ENCODE data around the gene IQGAP1. TPM values are rescaled to one million over a fixed set of nuclear protein-coding genes. Genes with fewer than 3 reads are reported as not detected.
A peak's percentile ranks its signal among the peaks of the same experiment; 100 is the strongest.

IQGAP1 gene
- total and polyA plus RNA-seq, 2 of the 13 experiments (the other 11 are each of a cell fraction or from before 2014, with no cell fraction given): 29.5 to 37.9 TPM

- TF ChIP-seq, protein P1, sequence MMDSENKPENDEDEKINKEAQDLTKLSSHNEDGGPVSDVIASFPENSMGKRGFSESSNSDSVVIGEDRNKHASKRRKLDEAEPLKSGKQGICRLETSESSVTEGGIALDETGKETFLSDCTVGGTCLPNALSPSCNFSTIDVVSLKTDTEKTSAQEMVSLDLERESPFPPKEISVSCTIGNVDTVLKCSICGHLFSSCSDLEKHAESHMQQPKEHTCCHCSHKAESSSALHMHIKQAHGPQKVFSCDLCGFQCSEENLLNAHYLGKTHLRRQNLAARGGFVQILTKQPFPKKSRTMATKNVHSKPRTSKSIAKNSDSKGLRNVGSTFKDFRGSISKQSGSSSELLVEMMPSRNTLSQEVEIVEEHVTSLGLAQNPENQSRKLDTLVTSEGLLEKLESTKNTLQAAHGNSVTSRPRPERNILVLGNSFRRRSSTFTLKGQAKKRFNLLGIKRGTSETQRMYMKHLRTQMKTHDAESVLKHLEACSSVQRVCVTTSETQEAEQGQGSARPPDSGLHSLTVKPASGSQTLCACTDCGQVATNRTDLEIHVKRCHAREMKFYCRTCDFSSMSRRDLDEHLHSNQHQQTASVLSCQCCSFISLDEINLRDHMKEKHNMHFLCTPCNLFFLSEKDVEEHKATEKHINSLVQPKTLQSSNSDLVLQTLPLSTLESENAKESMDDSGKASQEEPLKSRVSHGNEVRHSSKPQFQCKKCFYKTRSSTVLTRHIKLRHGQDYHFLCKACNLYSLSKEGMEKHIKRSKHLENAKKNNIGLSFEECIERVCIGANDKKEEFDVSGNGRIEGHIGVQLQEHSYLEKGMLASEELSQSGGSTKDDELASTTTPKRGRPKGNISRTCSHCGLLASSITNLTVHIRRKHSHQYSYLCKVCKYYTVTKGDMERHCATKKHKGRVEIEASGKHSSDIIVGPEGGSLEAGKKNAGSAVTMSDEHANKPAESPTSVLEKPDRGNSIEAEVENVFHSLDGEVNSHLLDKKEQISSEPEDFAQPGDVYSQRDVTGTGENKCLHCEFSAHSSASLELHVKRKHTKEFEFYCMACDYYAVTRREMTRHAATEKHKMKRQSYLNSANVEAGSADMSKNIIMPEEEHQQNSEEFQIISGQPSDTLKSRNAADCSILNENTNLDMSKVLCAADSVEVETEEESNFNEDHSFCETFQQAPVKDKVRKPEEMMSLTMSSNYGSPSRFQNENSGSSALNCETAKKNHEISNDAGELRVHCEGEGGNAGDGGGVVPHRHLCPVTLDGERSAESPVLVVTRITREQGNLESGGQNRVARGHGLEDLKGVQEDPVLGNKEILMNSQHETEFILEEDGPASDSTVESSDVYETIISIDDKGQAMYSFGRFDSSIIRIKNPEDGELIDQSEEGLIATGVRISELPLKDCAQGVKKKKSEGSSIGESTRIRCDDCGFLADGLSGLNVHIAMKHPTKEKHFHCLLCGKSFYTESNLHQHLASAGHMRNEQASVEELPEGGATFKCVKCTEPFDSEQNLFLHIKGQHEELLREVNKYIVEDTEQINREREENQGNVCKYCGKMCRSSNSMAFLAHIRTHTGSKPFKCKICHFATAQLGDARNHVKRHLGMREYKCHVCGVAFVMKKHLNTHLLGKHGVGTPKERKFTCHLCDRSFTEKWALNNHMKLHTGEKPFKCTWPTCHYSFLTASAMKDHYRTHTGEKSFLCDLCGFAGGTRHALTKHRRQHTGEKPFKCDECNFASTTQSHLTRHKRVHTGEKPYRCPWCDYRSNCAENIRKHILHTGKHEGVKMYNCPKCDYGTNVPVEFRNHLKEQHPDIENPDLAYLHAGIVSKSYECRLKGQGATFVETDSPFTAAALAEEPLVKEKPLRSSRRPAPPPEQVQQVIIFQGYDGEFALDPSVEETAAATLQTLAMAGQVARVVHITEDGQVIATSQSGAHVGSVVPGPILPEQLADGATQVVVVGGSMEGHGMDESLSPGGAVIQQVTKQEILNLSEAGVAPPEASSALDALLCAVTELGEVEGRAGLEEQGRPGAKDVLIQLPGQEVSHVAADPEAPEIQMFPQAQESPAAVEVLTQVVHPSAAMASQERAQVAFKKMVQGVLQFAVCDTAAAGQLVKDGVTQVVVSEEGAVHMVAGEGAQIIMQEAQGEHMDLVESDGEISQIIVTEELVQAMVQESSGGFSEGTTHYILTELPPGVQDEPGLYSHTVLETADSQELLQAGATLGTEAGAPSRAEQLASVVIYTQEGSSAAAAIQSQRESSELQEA (CRISPR knock-in tag; IDR thresholded peaks at IDR 0.05; ENCODE audit: not compliant biosample characterization): peak; percentile 15
- TF ChIP-seq DMAP1 (CRISPR knock-in tag; IDR thresholded peaks at IDR 0.05) (0 out of 2 replicates have a peak, but pooled peaks have one; percentile 9), ZNF563 (CRISPR knock-in tag; IDR thresholded peaks at IDR 0.05) (peak; percentile 72), ZNF777 (CRISPR knock-in tag; IDR thresholded peaks at IDR 0.05) (peak; percentile 94), PRPF4 (IDR thresholded peaks at IDR 0.05; ENCODE audit: low read depth, low read length, poor library complexity, severe bottlenecking) (no peak), HNRNPLL (IDR thresholded peaks at IDR 0.05; ENCODE audit: low read depth, low read length, poor library complexity, severe bottlenecking) (peak; percentile 27), HBP1 (CRISPR knock-in tag; IDR thresholded peaks at IDR 0.05; ENCODE audit: low read depth) (0 out of 2 replicates have a peak, but pooled peaks have one; percentile 25), ZFP91 (CRISPR knock-in tag; IDR thresholded peaks at IDR 0.05; ENCODE audit: borderline replicate concordance) (peak; percentile 7; the same call in 1 of the 2 replicates), AGO1 (IDR thresholded peaks at IDR 0.05; ENCODE audit: low read depth, low read length, poor library complexity, severe bottlenecking) (peak; percentile 61), KMT2B (CRISPR knock-in tag; IDR thresholded peaks at IDR 0.05) (0 out of 2 replicates have a peak, but pooled peaks have one; percentile 6), ZSCAN21 (CRISPR knock-in tag; IDR thresholded peaks at IDR 0.05; ENCODE audit: borderline replicate concordance) (peak; percentile 60; the same call in 1 of the 2 replicates), ZSCAN31 (CRISPR knock-in tag; IDR thresholded peaks at IDR 0.05; ENCODE audit: low read depth) (0 out of 2 replicates have a peak, but pooled peaks have one; percentile 27), POLR2G (IDR thresholded peaks at IDR 0.05; ENCODE audit: low read depth, low read length) (peak; percentile 45), ZNF768 (CRISPR knock-in tag; IDR thresholded peaks at IDR 0.05) (0 out of 2 replicates have a peak, but pooled peaks have one; percentile 11), TGIF2 (CRISPR knock-in tag; IDR thresholded peaks at IDR 0.05) (no peak)
Measured at GRCh38 chr15:90529371-90530249, 141.6 kb downstream of the IQGAP1 start, which contains the start of gene CRTC3 (continued).

All from HepG2 (cell line).